Measurements from ENCODE around the gene GGA1.
"Not testable (repeated sequence)": the region's sequence is repeated elsewhere in the genome, so short reads cannot be mapped to it uniquely, and the experiment has no call there.

GGA1 gene

GRCh38 chr22:37656583-37656982 is 47.9 kb downstream of the GGA1 start:
- not testable (repeated sequence) for DNase-seq

- DNase-seq, result no peak
Measured at GRCh38 chr22:37657590-37658132, 49.0 kb downstream of the GGA1 start.

GRCh38 chr22:37658133-37659065 is 49.8 kb downstream of the GGA1 start, which contains the start of gene PDXP:
Gene PDXP, plus strand, starts transcription at chr22:37658723. Its CDS starts 60 bp downstream, at chr22:37658783.
- peak; percentile 98 for DNase-seq

GRCh38 chr22:37659066-37659896 is 50.6 kb downstream of the GGA1 start:
- DNase-seq, result no peak

GRCh38 chr22:37659897-37660708 is 51.5 kb downstream of the GGA1 start:
- DNase-seq, result no peak

GRCh38 chr22:37660709-37661045 is 52.0 kb downstream of the GGA1 start:
- DNase-seq, result no peak

- no peak for DNase-seq
Measured at GRCh38 chr22:37661160-37661924, 52.7 kb downstream of the GGA1 start.

- no peak for DNase-seq
Measured at GRCh38 chr22:37662039-37662438, 53.4 kb downstream of the GGA1 start.

- DNase-seq, result no peak
Measured at GRCh38 chr22:37663521-37664140, 55.0 kb downstream of the GGA1 start.

GRCh38 chr22:37664249-37665101 is 55.8 kb downstream of the GGA1 start:
- no peak for DNase-seq

- DNase-seq, result no peak
Measured at GRCh38 chr22:37665487-37665886, 56.9 kb downstream of the GGA1 start.

GRCh38 chr22:37669586-37669985 is 61.0 kb downstream of the GGA1 start:
- DNase-seq, result no peak

GRCh38 chr22:37672206-37672919 is 63.7 kb downstream of the GGA1 start:
- DNase-seq, result no peak

- no peak for DNase-seq
Measured at GRCh38 chr22:37672920-37673455, 64.4 kb downstream of the GGA1 start.

- no peak for DNase-seq
Measured at GRCh38 chr22:37674248-37674647, 65.6 kb downstream of the GGA1 start.

GRCh38 chr22:37674951-37675929 is 66.6 kb downstream of the GGA1 start, which contains the start of gene LGALS1:
Gene LGALS1, plus strand, starts transcription at chr22:37675636. Its CDS starts 67 bp downstream, at chr22:37675703.
- DNase-seq, result no peak

- DNase-seq, result no peak
Measured at GRCh38 chr22:37675930-37676735, 67.5 kb downstream of the GGA1 start.
